COLO668 (cell line): ENCODE results near the gene FXYD5.

Experiments used
- DNase-seq: peaks from one replicate; lab custom pipeline; 2025; ENCODE audit not compliant: unreplicated experiment; lab: John Stamatoyannopoulos, UW

The FXYD5 gene

DNA sequence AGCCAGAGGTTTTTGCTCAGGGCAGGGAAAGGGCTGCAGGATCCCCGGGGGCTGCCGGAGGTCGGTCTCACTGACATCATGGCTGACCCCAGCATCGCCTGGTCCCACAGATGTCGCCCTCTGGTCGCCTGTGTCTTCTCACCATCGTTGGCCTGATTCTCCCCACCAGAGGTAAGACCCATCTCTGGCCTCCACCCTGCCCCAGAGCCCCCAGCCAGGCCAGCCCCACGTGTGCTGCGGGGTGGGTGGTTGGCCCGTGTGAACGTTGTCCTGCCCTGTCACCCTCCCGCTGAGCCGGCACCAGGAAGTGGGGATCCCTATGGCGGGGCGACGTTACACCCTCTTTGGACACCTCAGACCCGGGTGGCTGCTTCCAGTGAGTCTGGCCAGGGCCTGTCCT is 906 bp downstream of the FXYD5 start:
- no peak for DNase-seq

DNA sequence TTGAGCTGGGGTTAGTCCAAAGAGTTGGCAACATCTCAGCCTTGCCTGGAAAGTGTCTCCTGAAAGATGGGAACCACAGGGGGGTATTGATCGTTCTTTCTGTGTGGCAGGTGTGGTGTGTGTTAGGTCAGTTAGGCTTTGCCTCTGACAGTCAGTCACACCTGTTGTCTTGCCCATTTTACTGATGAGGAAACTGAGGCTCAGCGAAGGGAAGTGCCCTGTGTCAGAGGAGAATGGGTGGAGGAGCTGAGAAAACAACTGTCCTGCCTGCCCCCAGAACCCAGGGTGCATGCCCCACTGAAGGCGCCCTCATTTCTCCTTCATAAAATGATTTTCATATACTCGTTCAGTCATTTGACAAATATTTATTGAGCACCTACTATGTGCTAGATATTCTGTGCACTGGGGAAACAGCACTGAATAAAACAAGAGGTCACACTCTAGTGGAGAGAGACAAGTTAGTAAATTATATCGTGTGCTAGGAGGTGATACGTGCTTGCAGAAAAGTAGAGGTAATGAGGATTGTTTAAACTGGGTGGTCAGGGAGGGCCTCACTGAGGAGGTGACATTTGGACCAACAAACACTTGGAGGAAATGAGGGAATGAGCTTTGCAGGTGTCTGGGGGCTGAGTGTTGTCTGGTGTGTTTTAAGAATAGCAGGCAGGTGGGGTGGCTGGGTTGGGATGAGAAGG is 1.6 kb downstream of the FXYD5 start:
- no peak for DNase-seq

DNA sequence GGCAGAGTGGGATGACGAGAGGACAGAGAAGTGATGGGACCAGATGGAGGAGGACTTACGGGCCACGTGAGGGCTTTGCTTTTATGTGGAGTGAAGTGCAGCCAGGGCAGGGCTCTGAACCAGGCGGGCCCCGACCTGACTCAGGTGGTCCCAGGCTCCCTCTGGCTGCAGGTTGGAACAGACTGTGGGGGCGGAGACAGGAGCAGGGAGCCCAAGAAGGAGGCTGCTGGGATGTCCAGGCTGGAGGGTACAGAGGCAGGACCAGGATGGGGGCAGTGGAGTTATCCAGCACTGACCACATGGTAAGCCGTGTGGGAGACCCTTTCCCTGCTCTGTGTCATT is 2.1 kb downstream of the FXYD5 start:
- DNase-seq: no peak

DNA sequence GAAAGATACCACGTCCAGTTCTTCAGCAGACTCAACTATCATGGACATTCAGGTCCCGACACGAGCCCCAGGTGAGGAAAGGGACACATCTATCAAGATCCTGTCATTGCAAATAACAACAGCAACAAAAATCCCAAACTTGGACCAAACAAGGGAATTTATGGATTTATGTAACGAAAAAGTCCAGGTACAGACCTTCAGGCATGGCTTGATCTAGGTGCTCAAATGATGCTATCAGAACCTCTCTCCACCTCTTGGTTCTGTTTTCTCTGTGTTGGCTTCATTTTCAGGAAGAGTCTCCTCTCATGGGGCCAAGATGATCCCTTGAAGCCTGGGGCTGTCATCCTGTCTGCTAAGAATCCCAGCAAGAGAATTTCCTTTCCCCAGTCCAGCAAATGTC is 2.9 kb downstream of the FXYD5 start:
- DNase-seq: no peak

DNA sequence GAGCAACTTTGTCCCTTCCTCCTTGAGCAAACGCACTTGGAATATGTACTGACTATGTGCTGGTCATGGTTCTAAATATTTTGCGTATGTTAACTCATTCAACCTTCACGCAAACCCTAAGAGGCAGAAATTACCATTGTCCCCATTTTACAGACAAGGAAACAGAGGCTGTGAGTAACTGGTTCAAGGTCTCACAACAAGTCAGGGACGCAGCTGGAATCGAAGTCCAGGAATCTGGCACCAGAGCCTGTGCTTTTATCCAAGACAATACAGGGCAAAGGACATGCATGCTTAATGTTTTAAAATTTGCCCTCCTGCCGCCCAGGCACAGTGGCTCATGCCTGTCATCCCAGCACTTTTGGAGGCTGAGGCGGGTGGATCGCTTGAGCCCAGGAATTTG is 5.1 kb downstream of the FXYD5 start:
- no peak for DNase-seq

DNA sequence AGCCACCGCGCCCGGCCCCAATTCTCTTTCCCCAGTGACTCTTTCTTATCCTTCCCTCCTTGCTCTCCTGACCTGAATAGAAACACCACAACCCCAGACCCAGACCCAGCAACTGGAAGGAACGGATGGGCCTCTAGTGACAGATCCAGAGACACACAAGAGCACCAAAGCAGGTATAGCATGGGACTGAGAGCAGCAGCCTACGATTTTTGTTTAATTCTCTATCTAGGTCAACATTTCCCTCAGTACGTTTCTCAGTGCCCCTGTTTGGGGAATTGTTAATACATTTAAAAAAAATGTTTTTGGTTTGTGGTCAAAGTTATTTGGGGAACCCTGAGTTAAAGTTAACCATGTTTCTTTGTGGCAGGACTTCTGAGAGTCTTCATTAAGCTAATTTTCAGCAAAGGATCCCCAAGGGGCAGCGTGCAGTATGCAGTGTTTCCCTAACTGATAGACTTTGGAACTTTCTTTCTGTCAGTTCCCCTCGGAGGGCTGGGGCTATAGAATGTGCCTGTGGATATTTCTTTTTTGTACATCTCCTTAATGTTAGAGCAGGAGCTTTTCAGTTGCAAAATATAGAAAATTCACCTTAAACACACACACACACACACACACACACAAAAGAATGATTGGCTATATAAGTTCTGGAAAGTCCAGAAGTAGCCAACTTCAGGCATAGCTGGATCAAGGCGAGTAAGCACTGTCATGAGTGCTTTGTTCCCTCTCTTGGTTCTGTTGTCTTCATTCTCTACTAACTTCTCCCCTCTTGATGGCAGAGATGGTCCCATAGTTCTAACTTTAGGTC is 6.3 kb downstream of the FXYD5 start:
- no peak for DNase-seq

DNA sequence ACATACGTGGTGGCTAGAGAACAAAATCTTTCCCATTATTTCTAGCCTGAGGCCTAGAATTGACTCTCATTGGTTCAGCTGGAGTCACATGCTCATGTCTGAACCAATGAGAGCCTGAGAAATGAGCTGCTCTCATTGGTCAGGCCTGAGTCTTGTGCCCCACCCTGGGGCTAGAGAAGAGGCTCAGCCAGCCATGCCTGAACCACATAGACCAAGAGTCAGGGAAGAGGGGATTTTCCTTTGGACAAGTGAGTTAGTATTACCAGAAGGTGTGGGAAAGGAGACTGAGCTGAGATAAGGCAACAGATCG is 6.9 kb downstream of the FXYD5 start:
- no peak for DNase-seq

DNA sequence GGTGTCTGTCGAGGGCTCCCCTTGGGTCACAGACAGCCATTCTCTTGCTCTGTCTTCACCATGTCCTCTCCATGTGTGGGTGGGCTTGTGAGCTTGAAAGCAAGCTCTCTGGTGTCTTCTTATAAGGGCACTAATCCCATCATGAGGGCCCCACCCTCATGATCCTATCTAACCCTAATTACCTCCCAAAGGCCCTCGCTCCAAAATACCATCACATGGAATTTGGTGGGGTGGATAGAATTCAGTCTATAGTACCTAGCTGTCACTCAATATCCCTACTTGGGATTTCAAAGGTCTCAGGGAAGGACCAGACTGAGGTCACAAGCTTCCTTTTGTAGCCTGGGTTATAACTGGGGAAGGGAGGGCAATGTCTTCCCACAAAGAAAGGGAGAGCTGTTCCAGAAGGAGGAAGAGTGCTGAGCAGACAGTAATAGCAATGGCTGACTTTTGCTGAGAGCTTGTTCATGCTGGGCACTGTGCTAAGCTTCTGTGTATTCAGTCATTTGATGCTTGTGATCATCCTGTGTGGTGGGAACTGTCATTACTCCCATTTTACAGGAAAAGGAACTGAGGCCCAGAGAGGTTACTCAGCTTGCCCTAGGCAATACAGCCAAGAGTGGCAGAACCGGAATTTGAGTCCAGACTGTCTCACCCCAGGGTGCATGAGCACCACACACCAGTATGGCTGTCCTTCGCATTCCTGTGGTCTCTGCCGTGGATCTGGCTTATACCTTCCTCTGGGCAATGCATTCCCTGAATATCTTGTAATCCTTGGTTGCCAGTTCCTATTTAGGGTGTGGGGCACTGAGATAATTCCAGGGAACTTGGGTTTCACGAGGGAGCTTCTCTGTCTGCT is 8.2 kb downstream of the FXYD5 start:
- no peak for DNase-seq

DNA sequence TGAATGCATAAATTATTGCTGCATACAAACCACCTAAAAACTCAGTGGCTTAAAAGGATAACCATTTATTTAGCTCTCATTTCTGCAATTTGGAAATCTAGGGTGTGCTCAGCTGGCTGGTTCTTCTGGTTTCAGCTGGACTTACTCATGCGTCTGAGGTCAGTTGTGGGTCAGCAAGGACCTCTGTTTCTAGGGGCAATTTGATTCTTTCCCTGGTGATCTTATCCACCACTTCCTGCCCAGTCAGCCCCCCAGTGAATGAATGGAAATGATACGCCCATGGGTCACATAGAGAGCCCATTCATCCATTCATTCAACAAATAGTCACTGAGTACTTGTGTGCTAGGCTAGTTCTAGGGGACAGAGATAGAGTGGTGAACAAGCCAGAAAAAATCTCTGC is 9.9 kb downstream of the FXYD5 start:
- DNase-seq: no peak

DNA sequence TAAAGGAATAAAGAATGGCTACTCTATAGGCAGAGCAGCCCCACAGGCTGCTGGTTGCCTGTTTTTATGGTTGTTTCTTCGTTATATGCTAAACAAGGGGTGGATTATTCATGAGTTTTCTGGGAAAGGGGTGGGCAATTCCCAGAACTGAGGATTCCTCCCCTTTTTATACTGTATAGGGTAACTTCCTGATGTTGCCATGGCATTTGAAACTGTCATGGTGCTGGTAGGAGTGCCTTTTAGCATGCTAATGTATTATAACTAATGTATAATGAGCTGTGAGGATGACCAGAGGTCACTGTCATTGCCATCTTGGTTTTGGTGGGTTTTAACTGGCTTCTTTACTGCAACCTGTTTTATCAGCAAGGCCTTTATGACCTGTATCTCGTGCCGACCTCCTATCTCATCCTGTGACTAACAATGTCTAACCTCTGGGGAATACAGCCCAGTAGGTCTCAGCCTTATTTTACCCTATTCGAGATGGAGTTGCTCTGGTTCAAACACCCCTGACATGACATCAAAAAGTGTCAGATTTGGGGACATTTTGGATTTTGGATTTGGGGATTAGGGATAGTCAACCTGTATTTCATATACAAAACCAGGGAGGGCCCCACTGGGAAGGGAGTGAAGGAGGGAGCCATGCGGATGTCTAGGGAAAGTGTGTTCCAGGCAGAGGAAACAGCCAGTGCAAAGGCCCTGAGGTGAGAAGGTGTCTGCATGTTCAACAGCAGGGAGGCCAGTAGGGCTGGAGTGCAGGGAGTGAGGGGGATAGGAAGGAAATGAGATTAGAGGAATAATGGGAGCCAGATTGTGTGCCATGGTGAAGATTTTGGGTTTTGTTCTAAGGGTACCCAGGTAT is 10.9 kb downstream of the FXYD5 start:
- no peak for DNase-seq

DNA sequence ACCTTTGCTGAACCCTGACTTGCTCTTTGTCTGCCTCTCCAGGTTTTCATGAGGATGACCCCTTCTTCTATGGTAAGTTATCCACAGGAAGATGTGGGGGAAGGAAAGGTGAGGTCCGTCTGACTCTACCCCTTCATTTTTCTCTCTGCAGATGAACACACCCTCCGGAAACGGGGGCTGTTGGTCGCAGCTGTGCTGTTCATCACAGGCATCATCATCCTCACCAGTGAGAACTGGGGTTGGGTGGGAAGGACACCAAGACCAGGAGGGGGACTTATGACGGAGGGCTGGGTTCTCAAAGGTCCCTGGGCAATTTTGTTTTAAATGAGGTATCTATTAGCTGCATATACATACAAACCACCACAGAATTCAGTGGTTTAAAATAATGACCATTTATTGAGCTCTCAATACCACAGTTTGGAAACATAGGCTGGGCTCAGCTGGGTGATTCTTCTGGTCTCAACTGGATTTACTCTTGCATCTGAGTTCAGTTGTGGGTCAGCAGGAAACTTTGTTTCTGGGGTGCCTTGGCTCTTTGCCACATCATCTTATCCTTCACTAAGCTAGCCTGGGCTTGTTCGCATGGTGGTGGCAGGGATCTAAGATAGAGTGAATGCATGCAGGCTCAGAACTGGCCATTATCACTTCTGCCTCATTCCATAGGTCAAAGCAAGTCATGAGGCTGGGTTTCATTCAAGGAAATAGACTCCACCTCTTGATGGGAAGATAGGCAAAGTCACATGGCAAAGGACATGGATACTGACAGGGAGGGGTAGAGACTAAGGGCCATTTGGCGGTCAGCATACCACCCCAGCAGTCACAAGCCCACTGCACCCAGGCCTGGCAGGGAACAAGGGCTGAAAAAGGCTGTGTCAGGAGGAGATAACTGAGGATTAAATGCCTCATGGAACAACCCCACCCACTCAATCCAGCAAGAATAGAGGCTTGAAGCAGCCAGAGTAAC is 11.8 kb downstream of the FXYD5 start:
- DNase-seq: no peak

DNA sequence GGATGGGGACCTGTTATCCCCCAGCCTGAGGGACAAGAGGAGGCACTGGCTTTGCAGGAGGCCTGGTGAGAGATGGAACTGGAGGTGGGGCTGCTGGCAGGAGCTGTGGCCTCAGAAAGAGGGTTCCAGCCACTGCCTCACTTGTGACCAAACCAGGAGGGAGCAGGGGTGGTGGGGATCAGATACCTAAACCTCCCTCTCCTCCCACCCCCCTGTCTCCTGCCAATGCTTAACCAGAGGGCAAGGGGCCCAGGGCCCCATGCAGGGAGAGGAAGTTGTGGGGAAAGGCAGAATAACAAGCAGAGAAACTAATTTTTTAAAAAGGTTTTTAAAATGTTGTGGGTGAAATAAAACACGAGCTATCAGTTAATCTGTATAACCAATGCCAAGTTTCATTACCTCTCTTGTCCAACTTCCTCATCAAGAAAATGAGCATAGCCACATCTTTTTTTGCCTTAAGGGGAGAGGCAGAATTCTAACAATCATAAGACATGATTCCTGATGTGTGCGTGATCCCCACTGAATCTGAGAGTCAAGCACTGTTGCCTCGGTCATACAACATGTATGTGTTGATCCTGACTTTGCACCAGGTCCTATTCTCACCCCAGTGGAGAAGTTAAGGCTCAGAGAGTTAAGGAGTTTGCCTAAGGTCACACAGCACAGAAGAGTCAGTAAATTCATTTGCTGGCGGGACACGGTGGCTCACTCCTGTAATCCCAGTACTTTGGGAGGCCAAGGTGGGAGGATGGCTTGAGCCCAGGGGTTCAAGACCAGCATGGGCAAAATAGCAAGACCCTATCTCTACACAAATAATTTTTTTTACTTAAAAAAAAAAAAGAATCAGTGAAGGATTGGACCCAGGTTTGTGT is 12.9 kb downstream of the FXYD5 start:
- no peak for DNase-seq

DNA sequence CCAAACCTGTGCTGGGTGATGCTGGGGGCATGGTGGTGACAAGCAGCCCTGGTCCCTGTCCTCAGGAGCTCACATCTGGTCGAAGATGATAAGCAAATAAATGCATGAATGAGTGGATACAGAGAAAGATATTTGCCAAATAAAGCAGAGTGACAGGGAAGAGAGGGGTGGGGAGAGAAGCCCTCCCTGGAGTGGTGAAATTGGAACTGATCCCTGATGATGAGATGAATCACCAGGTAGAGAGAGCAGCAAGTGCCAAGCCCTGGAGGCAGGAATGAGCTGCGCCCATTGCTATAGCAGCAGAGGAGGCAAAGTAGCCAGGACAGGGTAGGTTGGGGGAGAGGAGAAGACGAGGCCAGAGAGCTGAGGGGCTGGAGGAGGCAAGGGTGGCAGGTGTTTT is 13.7 kb downstream of the FXYD5 start:
- DNase-seq: peak; percentile 3

DNA sequence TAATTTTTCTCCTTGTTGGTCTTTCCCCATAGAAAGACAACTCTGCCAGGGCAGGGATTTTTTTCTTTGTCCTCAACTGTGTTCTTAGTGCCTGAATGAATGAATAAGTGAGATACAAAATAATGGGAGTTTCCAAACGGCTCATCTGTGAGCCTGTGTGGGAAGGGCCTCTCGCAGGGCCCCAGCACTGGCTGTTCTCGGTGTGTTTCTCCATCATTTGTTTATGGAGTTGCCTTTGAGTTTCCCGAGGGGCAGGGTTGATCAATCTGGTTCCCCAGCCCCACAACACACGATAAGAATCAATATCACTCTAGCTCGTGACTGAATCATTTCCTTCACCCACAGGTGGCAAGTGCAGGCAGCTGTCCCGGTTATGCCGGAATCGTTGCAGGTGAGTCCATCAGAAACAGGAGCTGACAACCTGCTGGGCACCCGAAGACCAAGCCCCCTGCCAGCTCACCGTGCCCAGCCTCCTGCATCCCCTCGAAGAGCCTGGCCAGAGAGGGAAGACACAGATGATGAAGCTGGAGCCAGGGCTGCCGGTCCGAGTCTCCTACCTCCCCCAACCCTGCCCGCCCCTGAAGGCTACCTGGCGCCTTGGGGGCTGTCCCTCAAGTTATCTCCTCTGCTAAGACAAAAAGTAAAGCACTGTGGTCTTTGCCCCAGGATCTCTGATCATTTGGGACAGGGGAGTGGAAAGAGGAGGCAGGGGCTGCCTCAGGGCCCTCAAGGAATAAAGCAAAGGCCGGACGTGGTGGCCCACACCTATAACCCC is 14.9 kb downstream of the FXYD5 start:
- DNase-seq: no peak

DNA sequence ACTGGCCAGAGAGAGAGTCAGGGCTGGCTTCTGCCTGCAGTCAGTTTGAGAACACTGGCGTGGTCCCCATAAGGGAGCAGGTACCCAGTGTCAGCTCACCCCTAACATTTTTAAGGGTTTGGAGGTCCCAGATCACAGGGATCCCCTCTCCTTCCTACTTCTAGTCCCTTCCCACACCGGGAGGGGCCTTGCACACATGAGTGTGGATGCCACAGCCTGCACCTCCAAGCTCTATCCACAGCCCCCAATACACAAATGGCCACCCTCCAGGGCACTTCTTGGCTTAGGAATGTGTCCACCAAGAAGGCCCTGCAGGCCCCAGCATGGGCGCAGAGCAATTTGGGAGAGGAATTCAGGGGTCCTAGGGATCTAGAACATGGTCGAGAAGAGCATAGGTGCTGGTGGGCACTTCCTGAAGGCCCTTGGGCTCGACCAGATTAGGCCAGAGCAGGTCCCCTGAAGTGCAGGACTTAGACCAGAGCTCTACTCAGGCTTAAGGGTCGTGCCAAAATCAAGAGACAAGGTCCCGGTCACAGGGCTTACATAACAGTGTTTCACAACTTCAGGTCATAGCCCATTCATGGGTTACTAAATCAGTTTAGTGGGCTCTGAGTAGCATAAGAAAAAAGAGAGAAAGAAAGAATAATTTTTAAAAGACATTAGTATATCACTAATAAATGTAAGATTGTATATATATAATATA is 16.0 kb downstream of the FXYD5 start:
- no peak for DNase-seq

DNA sequence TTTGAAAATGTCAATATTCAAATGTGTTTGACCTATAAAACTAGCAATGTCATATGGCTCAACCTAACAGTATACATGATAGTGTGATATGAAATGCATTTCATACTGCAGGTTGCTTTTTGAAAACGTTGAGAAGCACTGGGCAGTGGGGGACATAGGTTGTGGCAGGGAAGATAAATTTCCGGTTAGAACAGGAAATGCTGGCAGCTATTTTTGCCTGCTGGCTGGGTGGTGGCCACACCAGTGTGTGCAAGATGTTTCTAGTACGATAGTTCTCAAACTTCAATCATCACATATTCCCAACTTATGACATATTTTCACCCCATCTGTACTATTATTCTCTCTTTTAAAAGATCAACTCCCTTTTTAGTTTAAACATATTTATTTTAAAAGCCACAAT is 17.2 kb downstream of the FXYD5 start:
- DNase-seq: no peak

DNA sequence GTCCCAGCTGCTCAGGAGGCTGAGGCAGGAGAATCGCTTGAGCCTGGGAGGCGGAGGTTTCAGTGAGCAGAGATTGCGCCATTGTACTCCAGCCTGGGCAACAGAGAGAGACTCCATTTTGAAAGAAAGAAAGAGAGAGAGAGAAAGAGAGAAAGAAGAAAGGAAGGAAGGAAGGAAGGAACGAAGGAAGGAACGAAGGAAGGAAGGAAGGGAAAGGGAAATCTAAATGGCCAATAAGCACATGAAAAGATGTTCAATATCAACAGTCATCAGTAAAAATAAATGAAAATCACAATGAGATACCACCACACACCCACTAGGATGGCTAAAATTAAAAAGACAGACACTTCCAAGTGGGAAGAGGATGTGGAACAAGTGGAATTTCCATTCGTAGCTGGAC is 19.7 kb downstream of the FXYD5 start:
- no peak for DNase-seq

DNA sequence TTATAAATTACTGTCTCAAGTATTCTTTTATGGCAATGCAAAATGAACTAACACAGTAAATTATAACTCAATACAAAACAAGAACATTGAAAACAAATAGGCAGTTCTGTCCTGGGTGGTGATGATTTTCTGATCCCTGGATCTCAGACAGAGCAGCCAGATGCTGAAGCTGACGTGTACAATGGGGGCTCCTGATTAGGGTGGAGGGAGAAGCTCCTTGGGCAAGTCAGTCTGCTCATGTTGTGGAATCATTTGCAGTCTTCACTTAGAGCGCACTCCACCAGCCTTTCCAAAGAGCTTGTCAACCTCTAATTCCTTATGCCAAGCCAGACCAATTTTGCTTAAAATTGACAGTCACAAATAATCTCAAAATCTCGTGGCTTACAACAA is 21.6 kb downstream of the FXYD5 start:
- DNase-seq: no peak
